Epithelial cell of esophagus (primary cell): ENCODE results near the gene CLIC3.

ENCODE experiments used
- DNase-seq: peaks from one replicate; pipeline ENCODE4 v3.0.0; 2010; ENCODE audit warnings: low read depth
- H3K4me3 ChIP-seq: 2 replicates; pipeline ENCODE4 v1.5.1; 2011; ENCODE audit warnings: mild to moderate bottlenecking, low read length, control low read depth
- TF ChIP-seq, protein P1 (sequence below): IDR thresholded peaks from 2 replicates; pipeline ENCODE4 v1.5.1; 2011; ENCODE audit warnings: low read depth, mild to moderate bottlenecking, low read length, control low read depth, inconsistent platforms; ENCODE audit not compliant: insufficient read depth; ENCODE audit errors: missing control alignments

CLIC3 gene

DNA sequence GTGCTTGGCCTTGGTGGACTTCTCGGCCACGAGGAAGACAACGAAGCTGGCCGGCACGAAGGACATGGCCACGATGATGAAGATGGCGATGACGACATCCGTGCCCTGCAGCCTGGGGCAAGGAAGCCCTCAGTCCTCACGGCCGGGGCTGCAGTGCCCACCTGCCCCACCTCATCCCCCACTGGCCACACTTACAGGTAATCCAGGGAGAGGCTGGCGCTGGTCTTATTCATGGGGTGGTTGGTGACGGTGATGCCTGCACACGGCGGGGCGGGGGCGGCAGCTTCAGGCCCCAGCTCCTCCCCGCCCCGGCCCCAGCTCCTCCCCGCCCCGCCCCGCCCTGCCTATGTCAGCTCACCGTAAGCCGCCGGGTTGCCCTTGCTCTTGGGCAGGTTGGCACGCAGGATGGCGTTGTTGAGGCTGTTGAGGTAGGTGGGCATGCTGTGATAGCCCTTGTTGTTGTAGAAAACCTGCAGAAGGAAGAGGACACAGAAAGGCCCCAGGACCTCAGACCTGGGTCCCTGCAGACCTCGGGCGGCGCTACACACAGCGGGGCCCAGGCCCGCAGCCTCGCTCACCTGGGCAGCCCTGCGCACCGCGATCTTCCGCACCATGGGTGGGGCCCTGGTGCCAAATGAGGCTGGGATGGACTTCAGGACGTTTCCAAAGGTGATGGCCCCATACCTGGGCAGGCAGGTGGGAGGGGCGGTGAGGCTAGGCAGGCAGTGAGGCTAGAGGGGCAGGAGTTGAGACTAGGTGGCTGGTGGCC, 15.7 kb upstream of the CLIC3 start:
- no peak for DNase-seq
- TF ChIP-seq, protein P1, sequence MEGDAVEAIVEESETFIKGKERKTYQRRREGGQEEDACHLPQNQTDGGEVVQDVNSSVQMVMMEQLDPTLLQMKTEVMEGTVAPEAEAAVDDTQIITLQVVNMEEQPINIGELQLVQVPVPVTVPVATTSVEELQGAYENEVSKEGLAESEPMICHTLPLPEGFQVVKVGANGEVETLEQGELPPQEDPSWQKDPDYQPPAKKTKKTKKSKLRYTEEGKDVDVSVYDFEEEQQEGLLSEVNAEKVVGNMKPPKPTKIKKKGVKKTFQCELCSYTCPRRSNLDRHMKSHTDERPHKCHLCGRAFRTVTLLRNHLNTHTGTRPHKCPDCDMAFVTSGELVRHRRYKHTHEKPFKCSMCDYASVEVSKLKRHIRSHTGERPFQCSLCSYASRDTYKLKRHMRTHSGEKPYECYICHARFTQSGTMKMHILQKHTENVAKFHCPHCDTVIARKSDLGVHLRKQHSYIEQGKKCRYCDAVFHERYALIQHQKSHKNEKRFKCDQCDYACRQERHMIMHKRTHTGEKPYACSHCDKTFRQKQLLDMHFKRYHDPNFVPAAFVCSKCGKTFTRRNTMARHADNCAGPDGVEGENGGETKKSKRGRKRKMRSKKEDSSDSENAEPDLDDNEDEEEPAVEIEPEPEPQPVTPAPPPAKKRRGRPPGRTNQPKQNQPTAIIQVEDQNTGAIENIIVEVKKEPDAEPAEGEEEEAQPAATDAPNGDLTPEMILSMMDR, result no peak
- no peak overlapping the region for H3K4me3 ChIP-seq

DNA sequence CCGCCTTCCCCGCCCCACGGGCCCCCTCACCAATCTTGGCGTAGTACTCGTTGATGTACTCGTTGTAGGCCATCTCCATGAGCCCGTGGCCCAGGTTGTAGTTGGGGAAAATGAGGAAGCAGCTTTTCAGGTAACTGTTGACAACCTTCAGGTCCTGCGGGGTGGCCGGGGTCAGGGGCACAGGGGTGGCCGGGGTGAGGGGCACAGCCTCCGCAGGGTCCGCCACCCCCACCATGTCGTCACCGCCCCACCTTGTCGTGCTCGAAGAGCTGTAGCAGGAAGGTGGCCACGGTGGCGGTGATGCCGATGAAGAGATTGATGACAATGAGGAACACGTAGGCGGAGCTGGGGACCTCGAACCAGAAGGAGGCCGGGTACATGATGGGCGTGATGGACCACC, 14.8 kb upstream of the CLIC3 start:
- no peak for DNase-seq
- TF ChIP-seq, protein P1, result no peak
- no peak overlapping the region for H3K4me3 ChIP-seq

- TF ChIP-seq, protein P1, result no peak
- DNase-seq, result no peak
- no peak overlapping the region for H3K4me3 ChIP-seq
Measured at GRCh38 chr9:137009938-137010732, 13.8 kb upstream of the CLIC3 start.

DNA sequence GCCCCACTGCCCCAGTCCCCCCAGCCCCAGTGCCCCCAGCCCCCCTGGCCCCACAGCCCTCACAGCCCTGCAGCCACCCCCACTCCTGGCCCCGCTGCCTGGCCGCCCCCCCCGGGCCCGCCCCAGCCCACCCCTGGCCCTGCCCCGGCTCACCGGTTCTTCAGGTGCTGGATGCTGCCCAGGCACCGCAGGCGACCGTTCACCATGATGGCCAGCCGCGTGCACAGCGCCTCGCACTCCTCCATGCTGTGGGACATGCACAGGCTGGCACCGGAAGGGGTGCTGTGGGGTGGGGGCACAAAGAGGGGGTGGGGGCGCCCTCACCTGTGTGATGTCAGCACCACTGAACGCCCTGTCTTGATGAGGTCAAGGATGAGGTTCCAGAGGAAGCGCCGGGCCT, 12.8 kb upstream of the CLIC3 start:
- TF ChIP-seq, protein P1, result no peak

GRCh38 chr9:137008312-137008711, 11.9 kb upstream of the CLIC3 start:
- TF ChIP-seq, protein P1, result no peak
- DNase-seq, result no peak
- no peak overlapping the region for H3K4me3 ChIP-seq

More for the DNA sequence above, 12.8 kb upstream of the CLIC3 start:
- DNase-seq, result no peak
- H3K4me3 ChIP-seq, result no peak overlapping the region

DNA sequence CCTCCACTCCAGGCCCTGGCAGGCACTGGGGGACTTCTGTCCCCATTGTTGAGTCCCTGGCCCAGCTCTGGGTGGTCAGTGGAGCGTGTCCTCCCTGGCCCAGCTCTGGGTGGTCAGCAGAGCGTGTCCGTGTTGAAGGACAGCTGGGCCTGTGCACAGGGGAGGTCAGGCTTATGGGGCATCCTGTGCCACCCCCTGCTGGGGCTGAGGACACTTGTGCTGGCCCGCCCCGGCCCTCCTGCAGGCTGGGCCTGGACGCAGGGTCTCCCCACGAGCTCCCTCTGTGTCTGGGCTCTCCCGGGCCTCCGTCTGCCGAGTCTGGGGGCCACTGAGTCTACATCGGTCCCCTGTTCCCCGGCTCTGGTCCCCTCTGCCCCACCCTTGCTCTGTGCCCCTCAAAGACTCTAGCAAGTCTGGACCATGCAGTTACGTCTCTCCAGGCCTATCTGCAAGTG, 11.5 kb upstream of the CLIC3 start:
- TF ChIP-seq, protein P1, result no peak
- no peak for DNase-seq
- H3K4me3 ChIP-seq, result no peak overlapping the region
